Loucy (cell line): ENCODE measurements around the gene NKAPL.

ENCODE experiments used
- CTCF ChIP-seq: fragments of 200-600 bp; sonication (generic); conservative IDR thresholded peaks from 2 replicates; pipeline ENCODE4 v1.5.1; 2014; ENCODE audit warnings: mild to moderate bottlenecking, antibody characterized with exemption, low read length
- EZH2phosphoT487 ChIP-seq: fragments of 200-600 bp; IDR thresholded peaks from 2 replicates; pipeline ENCODE4 v1.6.1; 2018; ENCODE audit warnings: antibody characterized with exemption, mild to moderate bottlenecking, moderate library complexity, borderline replicate concordance

GRCh38 chr6:28240471-28240870 is 18.6 kb upstream of the NKAPL start:
- TF ChIP-seq CTCF = no peak
- no peak for TF ChIP-seq EZH2phosphoT487
